Camera-type eye (tissue), 1 donor: Measurements from ENCODE around the gene FTCD. TPM values are rescaled to one million over a fixed set of nuclear protein-coding genes. Genes with fewer than 3 reads are reported as not detected.

Experiments used
- total RNA-seq: library from RNA; depleted of rRNA; stranded (reverse); fragments of >200 nt; gene quantifications from one replicate; pipeline ENCODE4 v1.2.3, GENCODE V29; 2014

The FTCD gene, protein sequence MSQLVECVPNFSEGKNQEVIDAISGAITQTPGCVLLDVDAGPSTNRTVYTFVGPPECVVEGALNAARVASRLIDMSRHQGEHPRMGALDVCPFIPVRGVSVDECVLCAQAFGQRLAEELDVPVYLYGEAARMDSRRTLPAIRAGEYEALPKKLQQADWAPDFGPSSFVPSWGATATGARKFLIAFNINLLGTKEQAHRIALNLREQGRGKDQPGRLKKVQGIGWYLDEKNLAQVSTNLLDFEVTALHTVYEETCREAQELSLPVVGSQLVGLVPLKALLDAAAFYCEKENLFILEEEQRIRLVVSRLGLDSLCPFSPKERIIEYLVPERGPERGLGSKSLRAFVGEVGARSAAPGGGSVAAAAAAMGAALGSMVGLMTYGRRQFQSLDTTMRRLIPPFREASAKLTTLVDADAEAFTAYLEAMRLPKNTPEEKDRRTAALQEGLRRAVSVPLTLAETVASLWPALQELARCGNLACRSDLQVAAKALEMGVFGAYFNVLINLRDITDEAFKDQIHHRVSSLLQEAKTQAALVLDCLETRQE
- total RNA-seq: 1.1 TPM

DNA sequence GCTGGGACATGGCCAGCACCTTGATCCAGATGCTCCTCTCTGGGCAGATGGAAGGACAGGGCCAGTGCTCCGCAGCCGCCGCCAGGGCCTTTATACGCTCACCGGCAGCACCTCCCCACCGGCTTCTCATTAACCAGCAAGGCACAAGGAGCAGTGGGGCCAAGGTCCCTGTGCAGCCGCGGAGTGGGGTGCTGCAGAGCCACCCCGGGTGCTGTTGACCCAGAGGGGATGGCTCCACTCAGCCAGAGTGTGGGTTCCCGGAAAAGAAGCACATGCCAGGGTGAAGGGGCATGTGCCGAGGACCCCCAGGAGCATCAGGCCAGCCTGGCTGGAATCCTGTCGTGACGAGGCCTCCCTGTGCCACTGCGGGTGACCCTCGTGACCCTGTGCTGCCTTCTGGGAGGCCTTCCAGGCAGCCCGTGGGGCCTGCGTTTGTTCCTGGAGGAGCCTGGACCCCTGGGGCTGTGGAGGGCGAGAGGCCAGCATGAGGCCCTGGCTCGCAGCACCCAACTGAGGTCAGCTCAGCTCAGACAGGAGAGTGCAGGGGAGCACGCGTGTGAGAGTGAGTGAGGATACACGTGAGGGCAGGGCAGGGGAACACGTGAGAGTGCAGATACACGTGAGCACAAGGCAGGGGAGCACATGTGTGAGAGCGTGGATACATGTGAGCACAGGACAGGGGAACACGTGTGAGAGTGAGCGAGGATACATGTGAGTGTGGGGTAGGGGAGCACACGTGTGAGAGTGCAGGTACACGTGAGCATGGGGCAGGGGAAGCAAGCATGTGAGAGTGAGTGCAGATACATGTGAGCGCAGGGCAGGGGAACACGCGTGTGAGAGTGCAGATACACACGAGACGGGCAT is at the start of gene FTCD:
Gene FTCD, minus strand, starts transcription at position 66 of the 864 bp plus-strand sequence. Its CDS starts 56 bp downstream, at position 10.

DNA sequence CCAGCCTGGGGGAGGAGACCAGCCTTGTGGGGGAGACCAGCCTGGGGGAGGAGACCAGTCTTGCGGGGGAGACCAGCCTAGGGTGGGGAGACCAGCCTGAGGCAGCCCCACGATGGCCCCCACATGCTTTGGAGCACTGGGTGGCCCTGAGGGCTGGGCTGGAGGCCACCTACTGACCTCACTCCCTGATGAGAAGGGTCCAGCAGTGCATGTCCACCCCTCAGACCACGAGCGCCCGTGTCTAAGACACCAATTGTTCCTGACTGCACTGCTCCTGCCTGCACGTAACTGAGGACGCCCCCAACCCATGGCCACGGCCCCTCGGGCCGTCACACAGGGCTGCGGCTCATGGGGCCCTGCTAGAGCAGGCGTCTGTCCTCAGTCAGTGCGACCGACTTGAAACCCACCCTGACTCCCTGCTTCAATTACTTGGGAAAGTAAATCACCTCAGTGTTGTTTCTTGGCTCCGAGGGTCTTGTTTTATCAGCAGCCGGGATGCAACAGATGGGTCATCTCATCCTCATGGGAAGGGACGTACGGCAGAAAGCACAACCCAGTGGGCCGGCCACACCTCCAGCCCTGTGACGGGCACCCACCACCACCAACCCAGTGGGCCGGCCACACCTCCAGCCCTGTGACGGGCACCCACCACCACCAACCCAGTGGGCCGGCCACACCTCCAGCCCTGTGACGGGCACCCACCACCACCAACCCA is 28.7 kb upstream of the FTCD start, which contains the start of gene SPATC1L:
Gene SPATC1L, minus strand, starts transcription at position 550 of the 715 bp plus-strand sequence. CDS start 1,643 bp downstream, outside the sequence.

DNA sequence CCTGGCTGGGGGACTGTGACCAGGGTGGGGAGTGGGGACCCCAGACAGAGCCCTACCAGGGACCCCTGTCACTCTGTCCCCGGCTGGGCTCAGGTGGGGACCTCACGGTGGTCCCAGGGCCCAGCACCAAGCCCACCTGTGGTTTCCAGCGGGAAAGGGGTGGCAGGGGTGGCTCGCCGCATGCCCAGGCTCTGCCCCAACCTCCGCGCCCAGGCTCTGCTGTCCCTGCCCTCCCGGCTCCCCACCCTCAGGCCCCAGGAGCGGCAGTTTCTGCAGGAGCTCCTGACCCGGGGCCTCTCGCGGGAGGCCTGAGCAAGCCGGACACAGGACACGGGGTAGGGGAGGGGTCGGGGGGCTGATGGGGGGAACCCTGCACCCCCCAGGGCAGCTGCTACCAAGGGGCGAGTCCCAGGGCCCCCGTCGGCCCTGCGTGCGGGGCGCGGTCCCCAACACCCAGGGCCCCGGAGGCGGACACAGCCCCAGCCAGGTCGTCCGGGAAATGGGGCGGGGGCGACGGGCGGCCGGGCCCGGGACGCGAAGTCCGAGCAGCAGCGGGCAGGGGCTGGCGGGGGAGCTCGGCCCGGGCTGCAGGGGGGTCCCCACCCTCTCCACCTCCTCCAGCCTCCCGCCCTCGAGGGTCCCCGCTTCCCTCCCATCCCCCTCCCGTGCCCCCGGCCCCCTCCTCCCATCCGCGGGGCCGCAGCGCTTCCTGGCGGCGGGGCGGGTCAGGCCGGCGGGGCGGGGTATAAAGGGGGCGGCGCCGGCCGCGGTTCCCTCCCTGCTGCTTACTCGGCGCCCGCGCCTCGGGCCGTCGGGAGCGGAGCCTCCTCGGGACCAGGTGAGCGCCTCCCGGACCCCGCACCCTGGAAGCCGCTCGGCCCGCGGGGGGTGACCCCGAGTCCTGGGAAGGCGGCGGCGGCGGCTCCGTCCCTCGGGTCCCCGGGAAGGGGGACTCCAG is 57.8 kb downstream of the FTCD start, which contains the start of gene COL6A2:
Gene COL6A2, plus strand, starts transcription at position 777 of the 958 bp plus-strand sequence.

Other genes starting within 250 kb of the FTCD start
- gene COL6A1, start 173.8 kb downstream of the FTCD start, total RNA-seq: 489 TPM
- 631 TPM for gene COL6A2, start 57.5 kb downstream of the FTCD start, total RNA-seq
- gene SPATC1L, start 28.9 kb upstream of the FTCD start, total RNA-seq: 9.1 TPM
- 56.3 TPM for gene LSS, start 73.2 kb upstream of the FTCD start, total RNA-seq
- gene MCM3AP, start 130.0 kb upstream of the FTCD start, total RNA-seq: 125 TPM
- 20.6 TPM for gene YBEY, start 130.8 kb upstream of the FTCD start, total RNA-seq
- 9.3 TPM for gene C21orf58, start 168.3 kb upstream of the FTCD start, total RNA-seq
- gene PCNT, start 168.6 kb upstream of the FTCD start, total RNA-seq: 32.8 TPM